GM23338 (cell line): ENCODE data around the gene GNGT1. TPM values are rescaled to one million over a fixed set of nuclear protein-coding genes. Genes with fewer than 3 reads are reported as not detected.

Experiments used
- ATAC-seq: fragments of 200-7000 bp; cut with Tn5 transposase; 3 replicates; pipeline ENCODE4 v1.9.1; 2020
- DNase-seq: peaks from one replicate; pipeline ENCODE4 v3.0.0-alpha.2; 2015; ENCODE audit warnings: low spot score
- H2AFZ ChIP-seq: fragments of 200-600 bp; sonication (generic); 2 replicates; pipeline ENCODE4 v1.8.0; 2016; ENCODE audit warnings: antibody characterized with exemption, mild to moderate bottlenecking, moderate library complexity
- H3F3A ChIP-seq: fragments of 200-600 bp; sonication (generic); replicated peaks from 2 replicates; pipeline ENCODE4 v1.8.0; 2017; ENCODE audit warnings: antibody characterized with exemption, mixed run types, low read depth
- H3K27ac ChIP-seq: fragments of 200-600 bp; sonication (generic); 2 replicates; pipeline ENCODE4 v1.6.1; 2016; ENCODE audit warnings: low read depth
- H3K27me3 ChIP-seq: fragments of 200-600 bp; sonication (generic); 2 replicates; pipeline ENCODE4 v1.8.0; 2016; ENCODE audit warnings: mild to moderate bottlenecking, mixed run types, moderate library complexity; ENCODE audit not compliant: insufficient read depth
- H3K36me3 ChIP-seq: fragments of 200-600 bp; sonication (generic); 2 replicates; pipeline ENCODE4 v1.8.0; 2016; ENCODE audit warnings: mild to moderate bottlenecking; ENCODE audit not compliant: insufficient read depth
- H3K4me1 ChIP-seq: fragments of 200-600 bp; sonication (generic); 2 replicates; pipeline ENCODE4 v1.8.0; 2016; ENCODE audit warnings: mild to moderate bottlenecking, moderate library complexity; ENCODE audit not compliant: insufficient read depth
- H3K4me2 ChIP-seq: fragments of 200-600 bp; sonication (generic); 2 replicates; pipeline ENCODE4 v1.7.1; 2017; ENCODE audit warnings: mixed run types
- H3K4me3 ChIP-seq: fragments of 200-600 bp; sonication (generic); 2 replicates; pipeline ENCODE4 v1.6.1; 2016; ENCODE audit warnings: mixed run types
- H3K79me2 ChIP-seq: fragments of 200-600 bp; sonication (generic); replicated peaks from 2 replicates; pipeline ENCODE4 v1.8.0; 2017; ENCODE audit warnings: mild to moderate bottlenecking; ENCODE audit not compliant: insufficient read depth
- H3K9me2 ChIP-seq: fragments of 200-600 bp; sonication (generic); 2 replicates; pipeline ENCODE4 v1.8.0; 2017; ENCODE audit not compliant: insufficient read depth
- H4K20me1 ChIP-seq: fragments of 200-600 bp; sonication (generic); replicated peaks from 2 replicates; pipeline ENCODE4 v1.8.0; 2017; ENCODE audit warnings: mild to moderate bottlenecking; ENCODE audit not compliant: insufficient read depth
- H3K27ac Mint-ChIP-seq: 2 replicates; pipeline ENCODE4 v1.8.0; 2020; ENCODE audit warnings: inconsistent platforms, mild to moderate bottlenecking, moderate library complexity, mixed read lengths
- H3K27me3 Mint-ChIP-seq: 3 replicates; pipeline ENCODE4 v1.8.0; 2022; ENCODE audit warnings: low read depth, mild to moderate bottlenecking, moderate library complexity, mixed read lengths, inconsistent platforms; ENCODE audit not compliant: insufficient read depth, poor library complexity
- H3K36me3 Mint-ChIP-seq: 3 replicates; pipeline ENCODE4 v1.8.0; 2021; ENCODE audit warnings: low read depth, mild to moderate bottlenecking, inconsistent platforms, moderate library complexity, mixed read lengths
- H3K4me1 Mint-ChIP-seq: 3 replicates; pipeline ENCODE4 v1.8.0; 2020; ENCODE audit warnings: mild to moderate bottlenecking, inconsistent platforms, mixed read lengths
- H3K4me3 Mint-ChIP-seq: 3 replicates; pipeline ENCODE4 v1.8.0; 2021; ENCODE audit warnings: moderate library complexity, mild to moderate bottlenecking, inconsistent platforms, mixed read lengths
- H3K9me3 Mint-ChIP-seq: 3 replicates; pipeline ENCODE4 v1.8.0; 2020; ENCODE audit warnings: moderate library complexity, mild to moderate bottlenecking, inconsistent platforms, mixed read lengths
- CREB1 ChIP-seq: fragments of 250-450 bp; sonication (Bioruptor Pico); IDR thresholded peaks from 2 replicates; pipeline ENCODE4 v1.5.0; 2020; ENCODE audit warnings: low read depth, mild to moderate bottlenecking, moderate library complexity
- CTCF ChIP-seq, 2 experiments: fragments of 200-600 bp in 1 of 2; sonication (generic) in 1 of 2; conservative IDR thresholded peaks; 2 replicates each; pipeline versions ENCODE4 v1.5.1 to v1.6.1; 2016 to 2017; ENCODE audit warnings: antibody characterized with exemption in 2 of 2, low read depth in 2 of 2, mild to moderate bottlenecking in 2 of 2, moderate library complexity in 1 of 2
- ETS1 ChIP-seq: IDR thresholded peaks from 2 replicates; pipeline ENCODE4 v1.6.1; 2016; ENCODE audit warnings: antibody characterized with exemption
- EZH2 ChIP-seq: fragments of 200-600 bp; sonication (generic); IDR thresholded peaks from one replicate; pipeline ENCODE4 v1.8.0; 2017; ENCODE audit warnings: antibody characterized with exemption, mild to moderate bottlenecking, low read depth; ENCODE audit not compliant: unreplicated experiment
- EZH2phosphoT487 ChIP-seq: fragments of 200-600 bp; sonication (generic); IDR thresholded peaks from one replicate; pipeline ENCODE4 v1.8.1; 2018; ENCODE audit warnings: antibody characterized with exemption; ENCODE audit not compliant: unreplicated experiment
- JUNB ChIP-seq: IDR thresholded peaks from one replicate; pipeline ENCODE4 v1.6.1; 2016; ENCODE audit warnings: antibody characterized with exemption; ENCODE audit not compliant: unreplicated experiment
- NANOG ChIP-seq: IDR thresholded peaks from 2 replicates; pipeline ENCODE4 v1.6.1; 2016; ENCODE audit warnings: antibody characterized with exemption, borderline replicate concordance
- POLR2AphosphoS5 ChIP-seq: IDR thresholded peaks from 2 replicates; pipeline ENCODE4 v1.6.1; 2016; ENCODE audit warnings: antibody characterized with exemption, low read depth
- REST ChIP-seq: IDR thresholded peaks from one replicate; pipeline ENCODE4 v1.6.1; 2018; ENCODE audit warnings: antibody characterized with exemption; ENCODE audit not compliant: unreplicated experiment
- STAT1 ChIP-seq: IDR thresholded peaks from one replicate; pipeline ENCODE4 v1.6.1; 2016; ENCODE audit warnings: antibody characterized with exemption; ENCODE audit not compliant: unreplicated experiment
- ZNF114 ChIP-seq: fragments of 250-450 bp; sonication (Bioruptor Pico); IDR thresholded peaks from 2 replicates; pipeline ENCODE4 v1.5.0; 2020; ENCODE audit warnings: mild to moderate bottlenecking, moderate library complexity
- ZNF331 ChIP-seq: fragments of 250-450 bp; sonication (Bioruptor Pico); IDR thresholded peaks from 2 replicates; pipeline ENCODE4 v1.5.0; 2020; ENCODE audit warnings: low read depth, mild to moderate bottlenecking, moderate library complexity
- ZNF462 ChIP-seq: fragments of 250-450 bp; sonication (Bioruptor Pico); IDR thresholded peaks from 2 replicates; pipeline ENCODE4 v1.5.0; 2020; ENCODE audit warnings: mild to moderate bottlenecking, moderate library complexity
- polyA plus RNA-seq: library from polyadenylated mRNA; unstranded; fragments of >200 nt; fragmentation: Nextera tagmentation; extraction: Ambion mirVana; gene quantifications from 2 replicates; pipeline ENCODE4 v1.2.1, GENCODE V29; 2016
- total RNA-seq: library from RNA; depleted of rRNA; stranded (reverse); fragments of >200 nt; shearing (Covaris generic); gene quantifications from 2 replicates; pipeline ENCODE4 v1.2.3, GENCODE V29; 2014

The GNGT1 gene
- total and polyA plus RNA-seq, 2 experiments from 2014 or later, result 1.6 TPM; not detected in 1

GRCh38 chr7:93889261-93889660, 17.1 kb upstream of the GNGT1 start:
- peak overlapping the region; percentile 92 for H3K4me2 ChIP-seq
- no peak overlapping the region for H2AFZ ChIP-seq
- ATAC-seq (no peak), DNase-seq (no peak)
- H3K36me3 Mint-ChIP-seq, result no peaks in the 10 kb centered on the region
- H3K27ac Mint-ChIP-seq, result no peak overlapping the region
- no peaks in the 10 kb centered on the region for H4K20me1 ChIP-seq
- TF ChIP-seq CTCF (conservative IDR thresholded peaks at IDR 0.05; ENCODE audit: low read depth in 2 of 2) (no peak), NANOG (no peak), EZH2 (no peak), REST (no peak), CREB1 (CRISPR knock-in tag) (no peak), ETS1 (no peak), EZH2phosphoT487 (no peak), JUNB (no peak), ZNF114 (CRISPR knock-in tag) (no peak), ZNF331 (CRISPR knock-in tag) (no peak), ZNF462 (CRISPR knock-in tag) (no peak), STAT1 (no peak), POLR2AphosphoS5 (no peak)
- H3K9me2 ChIP-seq, result no peaks in the 10 kb centered on the region
- no peak overlapping the region for H3K27ac ChIP-seq
- H3K79me2 ChIP-seq, result no peaks in the 10 kb centered on the region
- H3K9me3 Mint-ChIP-seq, result no peaks in the 10 kb centered on the region; the same call in 1 of the 3 replicates
- no peaks in the 10 kb centered on the region; the same call in 1 of the 2 replicates for H3K4me1 ChIP-seq
- H3K36me3 ChIP-seq, result no peaks in the 10 kb centered on the region
- peaks cover 2% of the 10 kb centered on the region; the same call in 1 of the 3 replicates for H3K4me1 Mint-ChIP-seq
- H3K27me3 ChIP-seq, result peaks cover 29% of the 10 kb centered on the region
- H3K4me3 ChIP-seq, result peak overlapping the region; percentile 93
- peak overlapping the region; percentile 93 for H3K4me3 Mint-ChIP-seq
- H3F3A ChIP-seq, result no peaks in the 10 kb centered on the region
- peaks cover 7% of the 10 kb centered on the region for H3K27me3 Mint-ChIP-seq
